ENCODE data around the gene MYO9A.

GRCh38 chr15:71777216-71777943, 340.6 kb downstream of the MYO9A start:
- no peak for TF ChIP-seq CTCF (IDR thresholded peaks at IDR 0.05)
- no peak for TF ChIP-seq ZFX (IDR thresholded peaks at IDR 0.05; ENCODE audit: borderline replicate concordance)

All from 22Rv1 (cell line).